Kidney epithelial cell (primary cell): Measurements from ENCODE around the gene HOXB3. TPM values are rescaled to one million over a fixed set of nuclear protein-coding genes. Genes with fewer than 3 reads are reported as not detected.

ENCODE experiments used
- DNase-seq: peaks from one replicate; pipeline ENCODE4 v3.0.0-alpha.2; 2010; ENCODE audit warnings: low read depth
- H3K27me3 ChIP-seq: 2 replicates; pipeline ENCODE4 v1.6.0; 2011; ENCODE audit warnings: low read length; ENCODE audit not compliant: control insufficient read depth, insufficient read depth
- H3K36me3 ChIP-seq: 2 replicates; pipeline ENCODE4 v1.5.1; 2011; ENCODE audit warnings: low read length; ENCODE audit not compliant: control insufficient read depth, insufficient read depth
- H3K4me3 ChIP-seq: 2 replicates; pipeline ENCODE4 v1.5.1; 2011; ENCODE audit warnings: low read depth, mild to moderate bottlenecking, control low read depth, low read length
- CTCF ChIP-seq: IDR thresholded peaks from 2 replicates; pipeline ENCODE4 v1.5.1; 2011; ENCODE audit warnings: mild to moderate bottlenecking, moderate library complexity, low read length, control low read depth, inconsistent platforms; ENCODE audit not compliant: insufficient read depth, poor library complexity, severe bottlenecking
- total RNA-seq: library from RNA; depleted of rRNA; stranded (reverse); fragments of >200 nt; gene quantifications from 2 replicates; pipeline ENCODE4 v1.2.3, GENCODE V29; 2015

Gene HOXB3
- total RNA-seq, 1 donor from 2014 or later, result 31.1 TPM

- Histone ChIP-seq H3K27me3 (no peaks in the 10 kb centered on the region), H3K36me3 (no peaks in the 10 kb centered on the region), H3K4me3 (no peak overlapping the region)
- no peak for TF ChIP-seq CTCF
- no peak for DNase-seq
These were observed 39.3 kb upstream of the HOXB3 start for GRCh38 chr17:48629411-48629759.

GRCh38 chr17:48628649-48629410 lies 38.8 kb upstream of the HOXB3 start:
- TF ChIP-seq CTCF, result no peak
- no peak overlapping the region for H3K4me3 ChIP-seq
- DNase-seq, result no peak
- H3K27me3 ChIP-seq, result no peaks in the 10 kb centered on the region
- no peaks in the 10 kb centered on the region for H3K36me3 ChIP-seq

- DNase-seq, result no peak
- TF ChIP-seq CTCF, result no peak
- H3K4me3 ChIP-seq, result no peak overlapping the region
- H3K36me3 ChIP-seq, result no peaks in the 10 kb centered on the region
- H3K27me3 ChIP-seq, result no peaks in the 10 kb centered on the region
These were observed 37.8 kb upstream of the HOXB3 start for GRCh38 chr17:48627623-48628521.

- Histone ChIP-seq H3K27me3 (no peaks in the 10 kb centered on the region), H3K4me3 (peak overlapping the region; percentile 88), H3K36me3 (no peaks in the 10 kb centered on the region)
- no peak for DNase-seq
- TF ChIP-seq CTCF, result no peak
These were observed 37.1 kb upstream of the HOXB3 start for GRCh38 chr17:48627118-48627597.

GRCh38 chr17:48626245-48627117 lies 36.4 kb upstream of the HOXB3 start, which contains the start of gene HOXB9:
HOXB9 (minus strand) TSS chr17:48626358; CDS start chr17:48626269, 89 bp downstream.
- H3K4me3 ChIP-seq, result peak within 1 kb of the TSS; percentile 88
- H3K27me3 ChIP-seq, result no peaks in the 10 kb centered on the region
- peak; percentile 83 for DNase-seq
- no peaks in the 10 kb centered on the region for H3K36me3 ChIP-seq
- TF ChIP-seq CTCF, result no peak
